Vagina (tissue), 2 donors: ENCODE results near the gene SLC35A5.

Experiments
- CTCF ChIP-seq, 3 experiments: fragments of 450-650 bp in 2 of 3; fragments of 200-600 bp in 1 of 3; sonication (generic) in 1 of 3; IDR thresholded peaks; one replicate each; pipeline ENCODE4 v1.5.1; 2017 to 2019; ENCODE audit warnings: antibody characterized with exemption in 3 of 3, mild to moderate bottlenecking in 2 of 3, moderate library complexity in 2 of 3
- POLR2A ChIP-seq, 2 donors: fragments of 450-650 bp; IDR thresholded peaks; one replicate each; pipeline ENCODE4 v1.6.1; 2017; ENCODE audit warnings: antibody characterized with exemption in 2 of 2, mild to moderate bottlenecking in 2 of 2, moderate library complexity in 2 of 2

GRCh38 chr3:112569265-112569664, 7.4 kb downstream of the SLC35A5 start:
- TF ChIP-seq POLR2A (IDR thresholded peaks at IDR 0.05) = no peak
- TF ChIP-seq CTCF (IDR thresholded peaks at IDR 0.05) = no peak
